Non-pigmented ciliary epithelial cell (primary cell): ENCODE measurements around the gene PPIL1.

Experiments used
- DNase-seq: peaks from one replicate; pipeline ENCODE4 v3.0.0-alpha.2; 2010; ENCODE audit warnings: low read depth

The PPIL1 gene

DNA sequence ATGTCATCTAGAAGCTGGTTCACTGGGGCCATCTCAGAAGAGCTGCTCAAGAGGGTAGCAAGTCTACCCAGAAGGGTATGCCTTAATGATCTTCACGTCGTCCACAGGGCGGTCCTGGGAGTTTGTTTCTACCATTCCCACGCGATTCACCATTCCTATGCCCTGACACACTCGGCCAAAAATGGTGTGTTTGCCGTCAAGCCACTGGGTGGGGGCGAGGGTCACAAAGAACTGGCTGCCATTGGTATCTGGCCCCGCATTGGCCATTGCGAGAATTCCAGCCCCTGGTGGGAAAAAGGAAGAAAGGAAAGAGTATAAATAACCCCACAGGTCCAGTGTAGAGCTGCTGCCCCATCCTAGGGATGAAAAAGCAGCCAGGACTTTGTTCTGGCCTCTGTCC lies 18.9 kb downstream of the PPIL1 start:
- no peak for DNase-seq

- peak; percentile 59 for DNase-seq
Observed at GRCh38 chr6:36853325-36853724, 21.3 kb downstream of the PPIL1 start.

DNA sequence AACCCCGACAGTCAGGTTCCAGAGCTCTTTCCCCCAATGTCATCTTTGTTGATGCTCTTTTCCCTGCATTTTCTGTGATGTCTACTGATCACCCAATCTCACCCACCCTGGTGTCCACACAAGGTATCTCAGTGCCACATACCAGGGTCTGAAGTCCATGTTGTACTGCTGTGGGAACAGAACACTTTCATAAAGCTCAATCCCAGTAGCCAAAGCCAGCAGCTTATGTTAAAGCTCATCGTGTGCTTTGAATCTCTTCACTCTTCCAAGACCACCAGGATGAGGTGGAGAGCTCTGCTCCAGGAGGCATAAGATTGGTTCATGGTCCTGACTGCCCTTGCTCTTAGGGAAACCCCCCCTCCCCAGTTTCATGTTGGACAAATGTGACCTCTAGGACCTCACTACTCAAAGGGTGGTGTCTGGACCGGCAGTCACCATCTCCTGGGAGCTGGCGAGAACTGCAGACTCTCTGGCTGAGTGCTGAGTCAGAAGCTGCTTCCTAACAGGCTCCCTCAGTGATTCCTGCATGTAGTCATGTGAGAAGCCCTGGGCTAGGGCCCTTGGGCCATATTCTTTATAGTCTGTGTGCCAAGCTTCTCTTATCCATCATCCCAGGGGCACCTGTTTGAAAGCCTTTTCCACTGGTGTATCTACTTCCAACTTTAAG lies 22.0 kb downstream of the PPIL1 start:
- DNase-seq: peak; percentile 40

DNA sequence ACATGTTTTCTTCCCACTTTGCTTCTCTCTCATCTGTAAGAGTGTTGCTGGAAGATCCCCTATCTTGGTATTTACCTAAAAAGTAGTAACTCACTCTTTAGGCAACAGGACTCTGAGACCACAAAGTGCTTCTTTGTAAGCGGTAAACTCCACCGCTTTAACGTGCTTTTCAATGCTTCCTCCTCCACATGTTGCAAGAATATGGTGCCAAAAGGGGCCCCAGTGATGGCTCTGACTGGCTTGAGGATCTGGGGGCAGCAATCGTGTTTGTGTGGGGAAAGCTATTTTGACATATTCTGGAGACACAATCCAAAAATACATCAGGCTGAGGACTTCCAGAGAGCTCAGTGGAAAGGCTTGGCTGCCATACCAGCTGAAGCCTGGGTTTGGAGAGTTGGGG lies 23.0 kb downstream of the PPIL1 start:
- no peak for DNase-seq

GRCh38 chr6:36851149-36851614 lies 23.4 kb downstream of the PPIL1 start:
- DNase-seq: peak; percentile 34

DNA sequence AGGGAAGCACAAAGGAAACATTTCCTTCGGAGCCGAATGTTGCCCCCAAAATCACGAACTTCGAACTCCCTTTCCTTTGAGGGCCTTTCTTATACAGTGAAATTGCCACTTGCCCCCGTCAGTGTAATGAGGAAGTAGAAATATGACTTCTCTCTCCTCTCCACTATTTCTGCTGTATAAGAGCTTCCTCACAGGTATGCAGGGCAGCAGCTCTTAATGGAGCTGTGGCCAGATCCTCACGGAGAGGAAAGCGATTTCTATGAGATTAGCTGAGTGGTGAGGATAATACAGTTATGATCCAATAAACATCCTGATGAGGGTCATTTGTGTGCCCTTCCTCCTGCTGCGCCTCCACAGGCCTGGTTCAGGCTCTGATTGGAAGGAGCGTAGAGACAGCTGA lies 24.6 kb downstream of the PPIL1 start:
- DNase-seq: no peak

DNA sequence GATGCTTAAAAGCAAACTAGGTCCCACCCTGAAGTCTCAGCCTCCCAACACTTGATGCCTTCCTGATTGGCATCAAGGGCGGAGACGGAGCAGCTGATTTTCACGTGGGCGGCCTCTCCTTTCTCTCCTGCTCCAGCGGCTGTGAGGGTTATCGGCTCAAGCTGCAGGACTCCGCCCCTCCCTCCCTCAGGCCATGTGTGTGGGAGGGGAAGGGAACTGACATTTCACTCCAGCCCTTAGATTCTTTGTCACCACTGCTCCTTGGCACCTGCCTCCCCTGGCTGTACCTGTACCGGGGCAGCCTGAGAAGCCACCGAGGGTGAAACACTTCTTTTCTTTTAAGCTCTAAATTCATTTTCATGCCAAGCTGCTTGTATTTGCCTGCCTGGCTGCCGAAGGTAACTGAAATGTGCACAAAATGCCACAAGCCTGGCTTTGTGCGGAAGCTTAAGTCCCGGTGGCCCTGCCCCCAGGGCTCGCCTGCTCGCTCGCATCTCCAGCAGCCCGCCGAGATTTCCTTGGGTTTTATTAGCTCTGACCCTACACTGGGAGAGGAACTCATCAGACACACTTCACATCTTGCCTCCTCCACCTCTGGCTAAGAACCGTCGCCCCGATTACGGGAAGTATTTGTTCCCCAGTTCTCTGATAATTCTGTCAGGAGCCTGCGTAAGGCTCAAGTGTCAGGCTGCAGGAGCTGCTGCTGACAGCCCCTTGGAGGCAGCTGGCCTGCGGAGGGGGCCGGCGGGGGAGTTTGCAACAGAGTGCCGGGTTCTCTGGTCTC lies 25.8 kb downstream of the PPIL1 start:
- DNase-seq: no peak

DNA sequence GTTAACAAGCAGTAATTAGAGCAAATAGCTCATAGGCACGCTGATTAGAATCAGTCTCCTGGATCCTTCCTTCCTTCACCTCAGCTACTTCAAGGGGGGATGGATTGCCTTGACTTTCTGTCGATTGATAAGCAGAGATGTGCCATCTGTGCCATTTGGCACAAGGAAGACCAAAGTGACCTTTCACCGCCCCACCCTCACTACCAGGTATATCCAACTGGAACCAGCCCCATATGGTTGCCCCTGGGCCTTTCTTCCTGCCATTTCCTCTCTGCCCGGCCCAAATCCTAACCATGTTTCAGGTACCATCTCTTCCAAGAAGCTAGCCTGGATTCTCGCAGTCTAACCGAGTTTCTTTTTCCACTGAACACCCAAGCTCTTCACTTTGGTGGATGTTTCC lies 26.6 kb downstream of the PPIL1 start:
- DNase-seq: no peak

- no peak for DNase-seq
Observed at GRCh38 chr6:36847152-36847551, 27.5 kb downstream of the PPIL1 start.

- DNase-seq: no peak
Observed at GRCh38 chr6:36845233-36845632, 29.4 kb downstream of the PPIL1 start.

- DNase-seq: no peak
Observed at GRCh38 chr6:36844232-36845170, 30.1 kb downstream of the PPIL1 start.

GRCh38 chr6:36843170-36843569 lies 31.4 kb downstream of the PPIL1 start:
- DNase-seq: no peak

GRCh38 chr6:36841756-36842155 lies 32.8 kb downstream of the PPIL1 start:
- no peak for DNase-seq

GRCh38 chr6:36840432-36841403 lies 33.9 kb downstream of the PPIL1 start:
- DNase-seq: no peak

DNA sequence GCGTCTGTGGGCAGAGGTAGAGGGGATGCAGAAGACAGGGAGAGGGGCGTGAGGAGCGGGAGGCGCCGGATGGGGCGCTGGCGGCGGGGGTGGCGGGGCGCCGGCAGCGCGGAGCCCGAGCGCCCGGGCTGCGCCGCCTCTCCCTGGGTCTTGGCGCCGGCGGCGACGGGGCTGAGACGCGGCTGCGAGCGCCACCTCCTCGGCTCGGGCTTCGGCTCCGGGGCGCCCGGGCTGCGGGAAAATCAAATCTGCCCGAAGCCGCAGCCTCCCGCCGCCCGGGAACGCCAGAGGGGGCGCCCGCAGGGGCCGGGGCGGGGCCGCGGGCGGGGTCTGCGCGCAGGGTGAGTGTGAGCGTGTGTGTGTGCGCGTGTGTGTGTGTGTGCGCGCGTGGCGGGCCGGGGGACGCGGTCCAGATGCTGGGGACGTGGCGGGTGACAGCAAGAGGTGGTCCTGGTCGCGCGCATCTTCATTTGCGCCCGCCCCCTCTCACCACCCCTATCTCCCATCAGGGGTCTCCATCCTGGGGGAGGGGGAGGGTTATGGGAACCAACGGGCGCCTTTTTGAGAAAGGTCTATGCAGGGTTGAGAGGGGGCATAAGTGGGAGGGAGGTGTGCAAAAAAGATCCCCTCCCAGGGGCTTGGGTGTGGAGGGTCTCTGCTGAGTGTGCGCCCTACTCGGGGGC lies 34.7 kb downstream of the PPIL1 start:
- no peak for DNase-seq

- no peak for DNase-seq
Observed at GRCh38 chr6:36838896-36839748, 35.5 kb downstream of the PPIL1 start, which contains the start of gene CPNE5. Gene CPNE5 (minus strand): TSS chr6:36839444. CDS start chr6:36839377, 67 bp downstream.

- no peak for DNase-seq
Observed at GRCh38 chr6:36837686-36838085, 36.9 kb downstream of the PPIL1 start.

GRCh38 chr6:36837022-36837339 lies 37.6 kb downstream of the PPIL1 start:
- DNase-seq: no peak

- DNase-seq: no peak
Observed at GRCh38 chr6:36836111-36837021, 38.2 kb downstream of the PPIL1 start.
